OCI-LY7 (cell line): ENCODE data around the gene CHCHD6. TPM values are rescaled to one million over a fixed set of nuclear protein-coding genes. Genes with fewer than 3 reads are reported as not detected.

Source experiments
- BruUV-seq: library from RNA; stranded (reverse); fragments of 400-500 nt; replicated peaks from 2 replicates; lab custom pipeline; 2021; lab: Mats Ljungman, UMichigan
- CTCF ChIA-PET: fragments of 300-600 bp; sonication (Branson Sonifier 250); formaldehyde crosslinking; loops from one replicate; lab custom pipeline; 2022; ENCODE audit warnings: antibody characterized with exemption; ENCODE audit not compliant: unreplicated experiment; lab: Charles Lee
- POLR2A ChIA-PET: fragments of 300-600 bp; sonication (Branson Sonifier 250); formaldehyde crosslinking; loops from one replicate; lab custom pipeline; 2022; ENCODE audit warnings: antibody characterized with exemption; lab: Charles Lee
- DNase-seq: peaks from one replicate; pipeline ENCODE4 v3.0.0-alpha.2; 2015; ENCODE audit warnings: low spot score
- H2AFZ ChIP-seq: fragments of 200-600 bp; sonication (generic), shearing (Covaris generic); 2 replicates; pipeline ENCODE4 v1.6.1; 2014; ENCODE audit warnings: mild to moderate bottlenecking, antibody characterized with exemption, low read length, moderate library complexity
- H3K27ac ChIP-seq: fragments of 200-600 bp; sonication (generic); 2 replicates; pipeline ENCODE4 v1.5.1; 2014; ENCODE audit warnings: mixed run types, low read depth, mild to moderate bottlenecking, moderate library complexity, low read length, inconsistent platforms; ENCODE audit not compliant: poor library complexity, severe bottlenecking
- H3K36me3 ChIP-seq: fragments of 200-600 bp; sonication (generic); 2 replicates; pipeline ENCODE4 v1.6.1; 2014; ENCODE audit warnings: mild to moderate bottlenecking, antibody characterized with exemption, low read length, moderate library complexity, mixed read lengths; ENCODE audit not compliant: insufficient read depth
- H3K4me1 ChIP-seq: fragments of 200-600 bp; sonication (generic); 2 replicates; pipeline ENCODE4 v1.5.1; 2014; ENCODE audit warnings: mild to moderate bottlenecking, low read length; ENCODE audit not compliant: insufficient read depth, poor library complexity, severe bottlenecking
- H3K4me2 ChIP-seq: fragments of 200-600 bp; sonication (generic); 2 replicates; pipeline ENCODE4 v1.6.1; 2014; ENCODE audit warnings: mild to moderate bottlenecking, low read length
- H3K4me3 ChIP-seq: fragments of 200-600 bp; sonication (generic); 2 replicates; pipeline ENCODE4 v1.5.1; 2014; ENCODE audit warnings: mild to moderate bottlenecking, low read depth, low read length; ENCODE audit not compliant: poor library complexity, severe bottlenecking
- H3K79me2 ChIP-seq: fragments of 200-600 bp; sonication (generic); 2 replicates; pipeline ENCODE4 v1.6.1; 2016; ENCODE audit warnings: low read depth, mild to moderate bottlenecking, low read length, moderate library complexity, mixed read lengths; ENCODE audit not compliant: insufficient read depth
- H3K9me2 ChIP-seq: fragments of 200-600 bp; sonication (generic); 2 replicates; pipeline ENCODE4 v1.6.1; 2016; ENCODE audit warnings: mild to moderate bottlenecking, low read length, mixed read lengths; ENCODE audit not compliant: insufficient read depth
- H3K9me3 ChIP-seq: fragments of 200-600 bp; sonication (generic); 2 replicates; pipeline ENCODE4 v1.6.1; 2014; ENCODE audit warnings: mild to moderate bottlenecking, mixed run types, low read length, mixed read lengths
- H4K20me1 ChIP-seq: fragments of 200-600 bp; sonication (generic); 2 replicates; pipeline ENCODE4 v1.6.1; 2014; ENCODE audit warnings: mild to moderate bottlenecking, antibody characterized with exemption, low read length, moderate library complexity, mixed read lengths; ENCODE audit not compliant: insufficient read depth
- EZH2phosphoT487 ChIP-seq: fragments of 200-600 bp; sonication (generic); IDR thresholded peaks from 2 replicates; pipeline ENCODE4 v1.6.1; 2018; ENCODE audit warnings: low read depth, borderline replicate concordance, mild to moderate bottlenecking, mixed run types, antibody characterized with exemption, low read length, moderate library complexity, mixed read lengths
- intact Hi-C: fragments of 100-400 bp; cut with micrococcal nuclease; formaldehyde crosslinking; loops from one replicate; pipeline ENCODE4 v1.10.0; 2022; ENCODE audit not compliant: unreplicated experiment
- total RNA-seq, 2 experiments: library from RNA; depleted of rRNA in 1 of 2; stranded (reverse); fragments of >200 nt in 1 of 2; shearing (Covaris generic) in 1 of 2; gene quantifications; 2 replicates each; pipeline ENCODE4 v1.2.3, GENCODE V29; 2014 to 2022
- TF ChIP-seq, protein P1 (sequence below): fragments of 200-600 bp; sonication (generic); conservative IDR thresholded peaks from 2 replicates; pipeline ENCODE4 v1.5.1; 2014; ENCODE audit warnings: mild to moderate bottlenecking, antibody characterized with exemption, low read length, moderate library complexity, mixed read lengths

The CHCHD6 gene
- total RNA-seq, 2 experiments from 2014 or later: 14.7 to 21.2 TPM

DNA sequence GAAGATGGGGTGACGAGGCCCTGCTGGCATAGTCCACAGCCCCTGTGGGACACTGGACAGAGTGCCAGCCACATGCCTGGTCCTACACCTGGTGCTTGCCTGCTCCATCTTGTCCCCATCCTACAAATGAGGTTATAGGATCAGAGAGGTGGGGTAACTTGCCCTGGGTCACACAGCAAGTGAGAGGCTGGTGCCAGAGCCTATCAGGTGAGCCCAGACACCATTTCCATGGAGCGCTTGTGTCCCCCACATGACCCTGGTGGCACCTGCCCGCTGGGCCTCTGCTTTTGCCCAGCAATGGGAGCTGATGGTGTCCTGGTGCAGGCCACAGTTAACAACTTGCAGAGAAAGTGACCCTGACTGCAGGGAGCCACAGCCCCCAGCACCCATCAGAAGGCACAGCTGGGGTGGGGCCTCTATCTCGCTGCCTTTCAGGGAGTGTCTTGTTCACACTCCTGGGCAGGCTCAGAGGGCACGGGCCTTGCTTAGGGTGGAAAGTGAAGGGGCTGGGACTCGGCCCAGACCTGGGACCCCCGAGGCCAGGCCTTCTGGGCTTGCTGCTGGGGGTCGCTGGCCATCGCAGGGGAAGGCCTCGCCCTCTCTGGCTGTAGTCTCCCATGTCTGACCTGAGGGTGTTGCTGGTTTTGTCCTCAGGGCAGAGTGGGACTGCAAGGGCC is 286.1 kb downstream of the CHCHD6 start:
- Histone ChIP-seq H3K4me3 (no peak overlapping the region), H3K4me2 (no peak overlapping the region), H3K36me3 (no peaks in the 10 kb centered on the region), H3K4me1 (no peaks in the 10 kb centered on the region), H3K79me2 (no peaks in the 10 kb centered on the region), H3K9me3 (no peaks in the 10 kb centered on the region), H3K27ac (no peak overlapping the region), H4K20me1 (0 out of 2 replicates have a peak, but pooled peaks cover 5% of the 10 kb centered on the region), H2AFZ (no peak overlapping the region), H3K9me2 (no peaks in the 10 kb centered on the region)
- no TSS peak for BruUV-seq
- ChIA-PET CTCF (no interaction called here), POLR2A (no interaction called here)
- no peak for TF ChIP-seq EZH2phosphoT487
- TF ChIP-seq, protein P1, sequence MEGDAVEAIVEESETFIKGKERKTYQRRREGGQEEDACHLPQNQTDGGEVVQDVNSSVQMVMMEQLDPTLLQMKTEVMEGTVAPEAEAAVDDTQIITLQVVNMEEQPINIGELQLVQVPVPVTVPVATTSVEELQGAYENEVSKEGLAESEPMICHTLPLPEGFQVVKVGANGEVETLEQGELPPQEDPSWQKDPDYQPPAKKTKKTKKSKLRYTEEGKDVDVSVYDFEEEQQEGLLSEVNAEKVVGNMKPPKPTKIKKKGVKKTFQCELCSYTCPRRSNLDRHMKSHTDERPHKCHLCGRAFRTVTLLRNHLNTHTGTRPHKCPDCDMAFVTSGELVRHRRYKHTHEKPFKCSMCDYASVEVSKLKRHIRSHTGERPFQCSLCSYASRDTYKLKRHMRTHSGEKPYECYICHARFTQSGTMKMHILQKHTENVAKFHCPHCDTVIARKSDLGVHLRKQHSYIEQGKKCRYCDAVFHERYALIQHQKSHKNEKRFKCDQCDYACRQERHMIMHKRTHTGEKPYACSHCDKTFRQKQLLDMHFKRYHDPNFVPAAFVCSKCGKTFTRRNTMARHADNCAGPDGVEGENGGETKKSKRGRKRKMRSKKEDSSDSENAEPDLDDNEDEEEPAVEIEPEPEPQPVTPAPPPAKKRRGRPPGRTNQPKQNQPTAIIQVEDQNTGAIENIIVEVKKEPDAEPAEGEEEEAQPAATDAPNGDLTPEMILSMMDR: no peak
- intact Hi-C loops: no loop called here
- DNase-seq: no peak

GRCh38 chr3:126990890-126991289 is 286.9 kb downstream of the CHCHD6 start:
- BruUV-seq: no TSS peak
- ChIA-PET POLR2A (no interaction called here), CTCF (no interaction called here)
- no peak for TF ChIP-seq EZH2phosphoT487
- TF ChIP-seq, protein P1: no peak
- Histone ChIP-seq H3K4me3 (no peak overlapping the region), H4K20me1 (0 out of 2 replicates have a peak, but pooled peaks cover 1% of the 10 kb centered on the region), H3K9me2 (no peaks in the 10 kb centered on the region), H3K27ac (no peak overlapping the region), H2AFZ (no peak overlapping the region), H3K36me3 (no peaks in the 10 kb centered on the region), H3K4me1 (no peaks in the 10 kb centered on the region), H3K79me2 (no peaks in the 10 kb centered on the region), H3K4me2 (no peak overlapping the region), H3K9me3 (no peaks in the 10 kb centered on the region)
- no peak for DNase-seq
- intact Hi-C loops: no loop called here
